LNCAP (cell line): ENCODE data around the gene CELF4.

Source experiments
- CTCF ChIP-seq: fragments of 450-650 bp; IDR thresholded peaks from 2 replicates; pipeline ENCODE4 v1.5.1; 2017; ENCODE audit warnings: mild to moderate bottlenecking

CELF4 gene

GRCh38 chr18:37489011-37489410 lies 76.6 kb downstream of the CELF4 start:
- TF ChIP-seq CTCF: no peak

GRCh38 chr18:37487400-37487867 lies 78.2 kb downstream of the CELF4 start:
- TF ChIP-seq CTCF: no peak

- no peak for TF ChIP-seq CTCF
These were observed 78.8 kb downstream of the CELF4 start for GRCh38 chr18:37486848-37487247.

GRCh38 chr18:37484983-37485834 lies 80.4 kb downstream of the CELF4 start:
- peak; percentile 45 for TF ChIP-seq CTCF

- TF ChIP-seq CTCF: no peak
These were observed 81.4 kb downstream of the CELF4 start for GRCh38 chr18:37483984-37484819.

- no peak for TF ChIP-seq CTCF
These were observed 82.2 kb downstream of the CELF4 start for GRCh38 chr18:37483221-37483971.

GRCh38 chr18:37482433-37482832 lies 83.2 kb downstream of the CELF4 start:
- TF ChIP-seq CTCF: no peak
